ENCODE results near the gene SPTB. TPM values are rescaled to one million over a fixed set of nuclear protein-coding genes. Genes with fewer than 3 reads are reported as not detected.
A peak's percentile ranks its signal among the peaks of the same experiment; 100 is the strongest.

Gene SPTB
- total and polyA plus RNA-seq, 7 donors: 0.49 to 2.9 (median 1.3) TPM; not detected in 1

DNA sequence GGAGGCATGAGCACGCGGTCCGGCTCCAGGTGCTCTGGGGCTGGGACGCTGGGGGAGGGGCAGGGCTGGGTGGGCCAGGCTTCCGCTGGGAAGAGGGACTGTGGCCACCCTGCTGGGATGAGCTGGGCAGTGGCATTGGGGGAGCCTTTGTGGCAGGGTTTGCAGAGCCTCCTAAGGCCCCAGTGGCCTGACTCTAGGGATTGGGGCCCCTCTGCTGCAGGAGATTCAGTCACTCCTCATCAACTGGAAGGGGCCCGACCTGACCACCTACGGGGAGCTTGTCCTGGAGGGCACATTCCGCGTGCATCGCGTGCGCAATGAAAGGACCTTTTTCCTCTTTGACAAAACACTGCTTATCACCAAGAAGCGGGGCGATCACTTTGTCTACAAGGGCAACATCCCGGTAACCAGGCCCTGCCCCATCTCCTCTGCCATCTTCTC, 148.5 kb downstream of the SPTB start:
- no peak for DNase-seq
- Histone ChIP-seq H3K4me3 (no peak overlapping the region), H3K9me3 (no peaks in the 10 kb centered on the region), H3K36me3 (peaks cover 43 to 75% (median 59%) of the 10 kb centered on the region in 4 donors), H3K4me1 (peaks cover 0 to 21% (median 13%) of the 10 kb centered on the region in 4 donors), H3K27me3 (no peaks in the 10 kb centered on the region), H3K27ac (no peak overlapping the region)
- 93 to 95% methylated on average over 15 of the region's 15 CpGs for WGBS, 2 donors
- TF ChIP-seq POLR2AphosphoS5 (IDR thresholded peaks at IDR 0.05): no peak
- TF ChIP-seq EP300 (IDR thresholded peaks at IDR 0.05): no peak
- TF ChIP-seq POLR2A (IDR thresholded peaks at IDR 0.05): no peak
- TF ChIP-seq, protein P1, sequence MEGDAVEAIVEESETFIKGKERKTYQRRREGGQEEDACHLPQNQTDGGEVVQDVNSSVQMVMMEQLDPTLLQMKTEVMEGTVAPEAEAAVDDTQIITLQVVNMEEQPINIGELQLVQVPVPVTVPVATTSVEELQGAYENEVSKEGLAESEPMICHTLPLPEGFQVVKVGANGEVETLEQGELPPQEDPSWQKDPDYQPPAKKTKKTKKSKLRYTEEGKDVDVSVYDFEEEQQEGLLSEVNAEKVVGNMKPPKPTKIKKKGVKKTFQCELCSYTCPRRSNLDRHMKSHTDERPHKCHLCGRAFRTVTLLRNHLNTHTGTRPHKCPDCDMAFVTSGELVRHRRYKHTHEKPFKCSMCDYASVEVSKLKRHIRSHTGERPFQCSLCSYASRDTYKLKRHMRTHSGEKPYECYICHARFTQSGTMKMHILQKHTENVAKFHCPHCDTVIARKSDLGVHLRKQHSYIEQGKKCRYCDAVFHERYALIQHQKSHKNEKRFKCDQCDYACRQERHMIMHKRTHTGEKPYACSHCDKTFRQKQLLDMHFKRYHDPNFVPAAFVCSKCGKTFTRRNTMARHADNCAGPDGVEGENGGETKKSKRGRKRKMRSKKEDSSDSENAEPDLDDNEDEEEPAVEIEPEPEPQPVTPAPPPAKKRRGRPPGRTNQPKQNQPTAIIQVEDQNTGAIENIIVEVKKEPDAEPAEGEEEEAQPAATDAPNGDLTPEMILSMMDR (IDR thresholded peaks at IDR 0.05): no peak
- intact Hi-C loops (cut with DNase I): no loop called here

DNA sequence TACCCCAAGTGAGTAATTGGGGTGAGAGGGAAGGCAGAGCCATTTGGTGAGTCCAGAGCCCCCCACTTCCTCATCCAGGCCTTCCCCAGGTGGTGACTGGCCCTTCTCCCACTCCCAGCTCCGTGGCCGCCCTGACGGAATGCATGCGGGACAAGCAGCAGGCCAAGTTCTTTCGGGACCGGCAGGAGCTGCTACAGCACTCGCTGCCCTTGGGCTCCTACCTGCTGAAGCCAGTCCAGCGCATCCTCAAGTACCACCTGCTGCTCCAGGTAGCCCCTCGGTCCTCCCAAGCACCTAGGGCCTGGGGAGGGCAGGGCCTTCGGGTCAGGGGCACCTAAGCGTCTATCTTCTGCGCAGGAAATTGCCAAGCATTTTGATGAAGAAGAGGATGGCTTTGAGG, 149.0 kb downstream of the SPTB start:
- Histone ChIP-seq H3K9me3 (no peaks in the 10 kb centered on the region), H3K36me3 (peaks cover 43 to 71% (median 59%) of the 10 kb centered on the region in 4 donors), H3K27me3 (no peaks in the 10 kb centered on the region), H3K4me3 (no peak overlapping the region), H3K27ac (no peak overlapping the region), H3K4me1 (peaks cover 0 to 26% (median 18%) of the 10 kb centered on the region in 4 donors)
- no peak for TF ChIP-seq POLR2AphosphoS5 (IDR thresholded peaks at IDR 0.05)
- no peak for TF ChIP-seq POLR2A (IDR thresholded peaks at IDR 0.05)
- 94 to 95% methylated on average over 12 of the region's 12 CpGs for WGBS, 2 donors
- intact Hi-C loops (cut with DNase I): no loop called here
- DNase-seq: no peak

DNA sequence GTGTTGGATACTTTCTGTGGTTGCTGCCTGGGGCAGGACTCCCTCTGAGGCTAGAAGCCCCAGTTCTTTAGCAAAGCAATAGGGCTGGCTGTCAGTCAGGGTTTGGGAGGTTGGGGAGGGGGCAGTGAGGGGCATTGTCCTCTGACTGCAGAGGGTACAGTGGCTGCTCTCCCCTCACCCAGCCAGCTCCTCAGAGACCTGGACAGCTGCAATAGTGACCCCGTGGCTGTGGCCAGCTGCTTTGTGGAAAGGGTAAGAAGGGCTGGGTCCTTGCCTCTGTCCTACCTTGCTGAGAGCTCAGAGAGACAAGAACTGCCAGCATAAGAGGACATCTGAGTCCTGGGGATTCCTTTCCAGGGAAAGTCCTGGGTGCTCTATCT, 149.7 kb downstream of the SPTB start:
- peaks cover 43 to 71% (median 56%) of the 10 kb centered on the region in 4 donors for H3K36me3 ChIP-seq
- no peak overlapping the region for H3K27ac ChIP-seq
- no peak for DNase-seq
- WGBS, 2 donors: 83 to 90% methylated on average over 1 of the region's 1 CpG
- no peaks in the 10 kb centered on the region for H3K9me3 ChIP-seq
- H3K4me1 ChIP-seq: peaks cover 0 to 29% (median 22%) of the 10 kb centered on the region in 4 donors
- TF ChIP-seq POLR2A (IDR thresholded peaks at IDR 0.05) (no peak), EP300 (IDR thresholded peaks at IDR 0.05) (no peak), POLR2AphosphoS5 (IDR thresholded peaks at IDR 0.05) (no peak)
- TF ChIP-seq, protein P1 (IDR thresholded peaks at IDR 0.05): no peak
- intact Hi-C loops (cut with DNase I): no loop called here
- H3K27me3 ChIP-seq: no peaks in the 10 kb centered on the region
- no peak overlapping the region for H3K4me3 ChIP-seq

DNA sequence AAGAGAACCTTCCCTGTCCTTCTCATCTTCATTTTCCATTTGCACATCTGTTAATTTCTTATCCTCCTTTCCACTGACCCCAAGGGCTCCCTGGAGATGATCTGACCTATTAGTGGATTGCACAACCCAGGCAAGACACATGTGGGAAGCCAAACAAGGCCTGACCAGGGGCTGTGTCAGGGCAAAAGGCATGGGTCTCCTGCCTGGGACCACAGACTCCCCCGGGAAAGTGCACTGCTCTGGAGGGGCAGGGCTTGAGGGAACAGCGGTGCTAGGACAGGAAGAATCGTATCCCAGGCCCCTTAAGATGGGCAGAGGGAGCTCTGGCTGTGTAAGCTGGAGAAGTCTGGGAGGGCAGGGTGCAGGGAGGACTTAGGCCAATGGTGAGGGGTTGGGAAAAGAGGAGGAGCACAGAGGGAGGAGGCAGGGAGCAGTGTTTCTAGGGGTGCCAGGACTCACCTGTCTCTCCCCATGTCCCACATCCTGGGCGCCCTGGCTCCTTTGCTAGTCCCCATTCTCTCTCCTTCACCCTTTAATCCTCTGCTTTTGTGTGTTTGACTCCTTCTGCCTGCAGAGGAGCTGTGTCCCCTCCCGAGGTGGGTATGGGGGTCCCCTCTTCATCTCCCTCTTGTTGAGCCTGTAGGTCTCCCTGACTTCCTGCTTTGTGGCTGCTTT, 150.2 kb downstream of the SPTB start:
- H3K4me3 ChIP-seq: no peak overlapping the region
- intact Hi-C loops (cut with DNase I): no loop called here
- TF ChIP-seq, protein P1 (IDR thresholded peaks at IDR 0.05): no peak
- TF ChIP-seq POLR2A (IDR thresholded peaks at IDR 0.05): no peak
- TF ChIP-seq EP300 (IDR thresholded peaks at IDR 0.05): no peak
- no peak for TF ChIP-seq POLR2AphosphoS5 (IDR thresholded peaks at IDR 0.05)
- WGBS, 2 donors: 77 to 84% methylated on average over 5 of the region's 5 CpGs
- no peak for DNase-seq
- peaks cover 0 to 30% (median 25%) of the 10 kb centered on the region in 4 donors for H3K4me1 ChIP-seq
- H3K9me3 ChIP-seq: no peaks in the 10 kb centered on the region
- peaks cover 43 to 71% (median 54%) of the 10 kb centered on the region in 4 donors for H3K36me3 ChIP-seq
- H3K27ac ChIP-seq: no peak overlapping the region
- no peaks in the 10 kb centered on the region for H3K27me3 ChIP-seq

DNA sequence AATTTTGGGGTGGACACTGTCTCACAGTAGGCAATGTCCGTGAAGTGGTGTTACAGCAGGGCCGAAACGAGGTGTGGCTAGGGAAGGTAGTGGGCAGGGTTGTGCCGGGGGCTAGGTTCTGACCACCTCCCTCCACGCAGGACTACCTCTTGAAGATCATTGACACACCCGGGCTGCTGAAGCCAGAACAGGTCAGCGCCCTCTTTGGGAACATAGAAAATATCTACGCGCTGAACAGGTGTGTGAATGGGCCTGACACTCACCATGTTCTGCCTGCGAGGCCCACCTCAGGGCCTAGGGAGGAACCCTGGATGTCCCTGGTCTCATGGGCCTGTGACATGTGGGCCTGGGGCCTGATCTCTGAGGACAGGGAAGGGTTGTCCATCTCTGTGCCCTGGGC, 150.9 kb downstream of the SPTB start:
- intact Hi-C loops (cut with DNase I): no loop called here
- Histone ChIP-seq H3K4me3 (no peak overlapping the region), H3K36me3 (peaks cover 43 to 65% (median 54%) of the 10 kb centered on the region in 4 donors), H3K27ac (no peak overlapping the region), H3K4me1 (peaks cover 0 to 36% (median 31%) of the 10 kb centered on the region in 4 donors), H3K9me3 (no peaks in the 10 kb centered on the region), H3K27me3 (no peaks in the 10 kb centered on the region)
- 91 to 95% methylated on average over 10 of the region's 10 CpGs for WGBS, 2 donors
- peak; percentile 52 for DNase-seq
- TF ChIP-seq POLR2AphosphoS5 (IDR thresholded peaks at IDR 0.05) (no peak), POLR2A (IDR thresholded peaks at IDR 0.05) (no peak), EP300 (IDR thresholded peaks at IDR 0.05) (no peak)
- TF ChIP-seq, protein P1 (IDR thresholded peaks at IDR 0.05): no peak

All from sigmoid colon (tissue), 7 donors.